GM12878 (cell line): ENCODE data around the gene HJV. TPM values are rescaled to one million over a fixed set of nuclear protein-coding genes. Genes with fewer than 3 reads are reported as not detected.
A peak's percentile ranks its signal among the peaks of the same experiment; 100 is the strongest.

Experiments used
- ATAC-seq: fragments of 200-7000 bp; cut with Tn5 transposase; 3 replicates; pipeline ENCODE4 v1.9.1; 2020; ENCODE audit warnings: mild to moderate bottlenecking, moderate library complexity
- BruUV-seq: library from RNA; stranded (reverse); fragments of 400-500 nt; replicated peaks from 2 replicates; lab custom pipeline; 2021; lab: Mats Ljungman, UMichigan
- CTCF ChIA-PET: fragments of 300-600 bp; sonication (Branson Sonifier 250); formaldehyde crosslinking; extraction: SDS; loops from one replicate; lab custom pipeline; 2021; ENCODE audit warnings: inconsistent platforms; lab: Yijun Ruan, JAX
- POLR2A ChIA-PET: fragments of 350-600 bp; formaldehyde crosslinking; extraction: SDS; loops from one replicate; lab custom pipeline; 2021; ENCODE audit warnings: inconsistent platforms; lab: Charles Lee
- RAD21 ChIA-PET: fragments of 300-600 bp; sonication (Branson Sonifier 250); formaldehyde crosslinking; loops from one replicate; lab custom pipeline; 2023; ENCODE audit warnings: antibody characterized with exemption; ENCODE audit not compliant: unreplicated experiment; lab: Charles Lee
- SMC1A ChIA-PET: fragments of 300-600 bp; sonication (Branson Sonifier 250); formaldehyde crosslinking; loops from one replicate; lab custom pipeline; 2023; ENCODE audit not compliant: unreplicated experiment, uncharacterized antibody; lab: Charles Lee
- DNase-seq: peaks from one replicate; pipeline ENCODE4 v3.0.0-alpha.2; 2011; ENCODE audit warnings: low read depth, low spot score
- FAIRE-seq: peaks from 3 replicates; lab custom pipeline; 2011; peaks lifted over from hg19 to GRCh38; lab: Jason Lieb, UNC
- H2AFZ ChIP-seq: 2 replicates; pipeline ENCODE4 v1.6.0; 2011; ENCODE audit warnings: low read depth, low read length, control low read depth; ENCODE audit not compliant: control insufficient read depth
- H3K27ac ChIP-seq: 2 replicates; pipeline ENCODE4 v1.5.1; 2011; ENCODE audit warnings: control low read depth; ENCODE audit not compliant: control insufficient read depth, insufficient read depth
- H3K27me3 ChIP-seq, 2 experiments: replicated peaks in 1 of 2; 2 replicates each; pipeline versions ENCODE4 v1.6.0 to v1.6.1; 2011; ENCODE audit warnings: low read length in 1 of 2; ENCODE audit not compliant: control insufficient read depth in 2 of 2, insufficient read depth in 2 of 2
- H3K36me3 ChIP-seq, 2 experiments: 2 replicates each; pipeline ENCODE4 v1.5.1; 2011; ENCODE audit warnings: low read length in 1 of 2; ENCODE audit not compliant: control insufficient read depth in 2 of 2, insufficient read depth in 2 of 2
- H3K4me1 ChIP-seq: 2 replicates; pipeline ENCODE4 v1.6.1; 2011; ENCODE audit warnings: mild to moderate bottlenecking, low read length, moderate library complexity, mixed read lengths; ENCODE audit not compliant: control insufficient read depth, insufficient read depth
- H3K4me2 ChIP-seq: 2 replicates; pipeline ENCODE4 v1.6.0; 2011; ENCODE audit warnings: control low read depth; ENCODE audit not compliant: control insufficient read depth, insufficient read depth
- H3K4me3 ChIP-seq: fragments of 200-600 bp; sonication (generic); 2 replicates; pipeline ENCODE4 v1.5.1; 2016
- H3K79me2 ChIP-seq: 2 replicates; pipeline ENCODE4 v1.6.0; 2011; ENCODE audit warnings: low read length; ENCODE audit not compliant: control insufficient read depth, insufficient read depth
- H3K9ac ChIP-seq: 2 replicates; pipeline ENCODE4 v1.8.0; 2011; ENCODE audit warnings: low read length, control low read depth, mixed read lengths; ENCODE audit not compliant: control insufficient read depth, insufficient read depth
- H3K9me3 ChIP-seq: replicated peaks from 3 replicates; pipeline ENCODE4 v1.5.1; 2011; ENCODE audit warnings: mild to moderate bottlenecking, low read length; ENCODE audit not compliant: control insufficient read depth, insufficient read depth
- H4K20me1 ChIP-seq: 2 replicates; pipeline ENCODE4 v1.6.0; 2011; ENCODE audit not compliant: control insufficient read depth, insufficient read depth
- ASH2L ChIP-seq: fragments of 300-600, 200-600 bp; sonication (generic); IDR thresholded peaks from 2 replicates; pipeline ENCODE4 v1.6.1; 2017; ENCODE audit warnings: low read depth, mild to moderate bottlenecking, borderline replicate concordance
- BCLAF1 ChIP-seq: fragments of 450-650 bp; IDR thresholded peaks from 2 replicates; pipeline ENCODE4 v1.6.1; 2017; ENCODE audit warnings: antibody characterized with exemption, mild to moderate bottlenecking, moderate library complexity
- MLLT1 ChIP-seq: fragments of 450-650 bp; IDR thresholded peaks from 2 replicates; pipeline ENCODE4 v1.6.1; 2016; ENCODE audit warnings: mild to moderate bottlenecking
- MTA3 ChIP-seq: IDR thresholded peaks from 2 replicates; pipeline ENCODE4 v1.6.1; 2012; ENCODE audit warnings: low read length, inconsistent platforms, borderline replicate concordance
- POLR2A ChIP-seq: IDR thresholded peaks from 2 replicates; pipeline ENCODE4 v1.6.1; 2011; ENCODE audit warnings: low read depth, mild to moderate bottlenecking, low read length
- SMAD5 ChIP-seq: IDR thresholded peaks from 2 replicates; pipeline ENCODE4 v1.6.1; 2016; ENCODE audit warnings: antibody characterized with exemption, low read depth
- WRNIP1 ChIP-seq: IDR thresholded peaks from 2 replicates; pipeline ENCODE4 v1.6.1; 2011; ENCODE audit warnings: low read depth, low read length, improper control_type of control experiment, borderline replicate concordance
- WGBS: methylation state at CpG from one replicate; pipeline ENCODE4 v1.1.6; 2016; ENCODE audit warnings: low lambda C conversion rate; ENCODE audit not compliant: insufficient replicate concordance, insufficient coverage; ENCODE audit errors: missing lambda C conversion rate; 5-methylcytosine and 5-hydroxymethylcytosine counted together
- in situ Hi-C: fragments of 300-500 bp; cut with MboI; formaldehyde crosslinking; loops from 9 replicates; pipeline ENCODE4 v1.14.3; 2018; ENCODE audit warnings: mixed read lengths
- intact Hi-C: fragments of 100-400 bp; cut with micrococcal nuclease; formaldehyde crosslinking; loops from one replicate; pipeline ENCODE4 v1.14.2; 2022; ENCODE audit not compliant: unreplicated experiment
- polyA plus RNA-seq, 11 experiments: library from polyadenylated mRNA; depleted of rRNA in 4 of 11; unstranded in 6 of 11; stranded (reverse) in 5 of 11; fragments of >200 nt; fragmentation: Nextera tagmentation in 4 of 11; fragmentation: Illumina TruSeq in 1 of 11; extraction: Ambion mirVana in 4 of 11; extraction: Trizol in 1 of 11; gene quantifications; 1 replicate in 1 of 11; 2 replicates in 10 of 11; pipeline versions ENCODE4 v1.2.1 to v1.2.3, GENCODE V29; 2011 to 2016; ENCODE audit warnings: inconsistent platforms in 2 of 11, missing spikeins in 2 of 11, low read depth in 1 of 11
- total RNA-seq, 4 experiments: library from RNA; depleted of rRNA in 3 of 4; stranded (reverse); fragments of >200 nt in 3 of 4; fragmentation: Illumina TruSeq in 1 of 4; extraction: Trizol in 1 of 4; gene quantifications; 2 replicates each; pipeline versions ENCODE4 v1.2.1 to v1.2.3, GENCODE V29; 2013 to 2021

HJV gene
- total and polyA plus RNA-seq, 10 of the 15 experiments (the other 5 are each of a cell fraction or from before 2014, with no cell fraction given): not detected

- ATAC-seq: peak; percentile 7
Measured at GRCh38 chr1:145995964-145996432, 25.5 kb downstream of the HJV start.

More at GRCh38 chr1:145995964-145996432, 25.5 kb downstream of the HJV start:
- RAD21 ChIA-PET: interaction anchor here (0.9 to 7.4 kb wide), 6 partner anchors 9 to 38 kb away, joined by 3 to 100 read pairs (median 3); partner anchors contain the start of gene LIX1L
- no peaks in the 10 kb centered on the region for H3K9me3 ChIP-seq
- peaks cover 15% of the 10 kb centered on the region for H3K79me2 ChIP-seq
- H4K20me1 ChIP-seq: no peaks in the 10 kb centered on the region
- POLR2A ChIA-PET: interaction anchor here (1.1 to 4.1 kb wide), 7 partner anchors 11 to 137 kb away, joined by 3 to 82 read pairs (median 12); partner anchors contain the start of genes ANKRD34A, PIAS3, POLR3GL and RBM8A
- DNase-seq (no peak), FAIRE-seq (no peak)
- H3K4me2 ChIP-seq: peak overlapping the region; percentile 86
- peak overlapping the region; percentile 81 for H3K4me3 ChIP-seq
- H3K27me3 ChIP-seq: no peaks in the 10 kb centered on the region
- peak overlapping the region; percentile 75 for H3K9ac ChIP-seq
- SMC1A ChIA-PET: interaction anchor here (1.1 to 12.5 kb wide), 4 partner anchors 9 to 41 kb away, joined by 3 to 244 read pairs (median 10); no protein-coding TSS in a partner anchor
- intact Hi-C loops: no loop called here
- under 1% methylated on average over 13 of the region's 13 CpGs for WGBS
- H2AFZ ChIP-seq: peak overlapping the region; percentile 40
- H3K4me1 ChIP-seq: peaks cover 8% of the 10 kb centered on the region
- H3K27ac ChIP-seq: peak overlapping the region; percentile 67
- in situ Hi-C loops: no loop called here
- CTCF ChIA-PET: interaction anchor here (0.8 to 12.2 kb wide), 5 partner anchors 11 to 151 kb away, joined by 3 to 196 read pairs (median 4); partner anchors contain the start of genes LIX1L and NUDT17
- H3K36me3 ChIP-seq: peaks cover 0 to 3% of the 10 kb centered on the region in 2 experiments; a peak in 2 of 4 replicates
- no TSS peak for BruUV-seq
- TF ChIP-seq POLR2A (peak; percentile 71), ASH2L (peak; percentile 38; the same call in 1 of the 2 replicates), MTA3 (peak; percentile 17; the same call in 1 of the 2 replicates), WRNIP1 (no peak), BCLAF1 (no peak), MLLT1 (peak; percentile 89), SMAD5 (no peak)
